ENCODE data around the gene MDK.

- TF ChIP-seq CTCF (IDR thresholded peaks at IDR 0.05 in 2 of 3, conservative IDR thresholded peaks at IDR 0.05 in 1 of 3; ENCODE audit: borderline replicate concordance in 1 of 3, insufficient read depth in 1 of 3, low read depth in 2 of 3, low read length in 2 of 3) (peak; percentile 45 to 60 (median 47)), REST (IDR thresholded peaks at IDR 0.05; ENCODE audit: low read depth) (no peak), EZH2 (IDR thresholded peaks at IDR 0.05) (no peak), EGR1 (IDR thresholded peaks at IDR 0.05; ENCODE audit: low read depth) (no peak), ELF1 (IDR thresholded peaks at IDR 0.05; ENCODE audit: borderline replicate concordance, low read depth) (no peak), POLR2A (IDR thresholded peaks at IDR 0.05; ENCODE audit: borderline replicate concordance, extremely low read depth, insufficient read depth, insufficient read length) (peak; percentile 37), ZBTB33 (IDR thresholded peaks at IDR 0.05; ENCODE audit: extremely low read depth, insufficient replicate concordance, low read length) (no peak), SIN3A (IDR thresholded peaks at IDR 0.05; ENCODE audit: low read depth) (no peak), EZH2phosphoT487 (IDR thresholded peaks at IDR 0.05; ENCODE audit: borderline replicate concordance) (no peak)
These were observed 34.4 kb upstream of the MDK start, which contains the start of gene DGKZ for GRCh38 chr11:46346886-46347636.
